ENCODE results near the gene GLYATL1.

- TF ChIP-seq POLR2AphosphoS5 (IDR thresholded peaks at IDR 0.05; ENCODE audit: low read depth, low read length) = no peak
- no peak for TF ChIP-seq JUN (CRISPR knock-in tag; IDR thresholded peaks at IDR 0.05)
- TF ChIP-seq MLLT10 (CRISPR knock-in tag; IDR thresholded peaks at IDR 0.05) = no peak
- TF ChIP-seq CTCF (CRISPR knock-in tag; IDR thresholded peaks at IDR 0.05) = no peak
- TF ChIP-seq ZNF704 (CRISPR knock-in tag; IDR thresholded peaks at IDR 0.05; ENCODE audit: borderline replicate concordance) = no peak
- no peak for TF ChIP-seq HNF4A (CRISPR knock-in tag; IDR thresholded peaks at IDR 0.05)
- no peak for TF ChIP-seq ZBTB7A (CRISPR knock-in tag; IDR thresholded peaks at IDR 0.05)
- no peak for TF ChIP-seq HDAC6 (IDR thresholded peaks at IDR 0.05; ENCODE audit: low read depth, low read length)
- TF ChIP-seq NFKB2 (CRISPR knock-in tag; IDR thresholded peaks at IDR 0.05; ENCODE audit: borderline replicate concordance) = no peak
- no peak for TF ChIP-seq NR2C2 (CRISPR knock-in tag; IDR thresholded peaks at IDR 0.05; ENCODE audit: borderline replicate concordance)
These were observed 890 bp upstream of the GLYATL1 start for GRCh38 chr11:58938398-58938797.
